Sigmoid colon (tissue), 7 donors: ENCODE results near the gene NRXN3. TPM values are rescaled to one million over a fixed set of nuclear protein-coding genes. Genes with fewer than 3 reads are reported as not detected.

Experiments
- DNase-seq: peaks from one replicate; pipeline ENCODE4 v3.0.0-alpha.2; 2019
- H3K27ac ChIP-seq, 4 donors: fragments of 200-600 bp; sonication (generic); one replicate each; pipeline ENCODE4 v1.5.1; 2016 to 2019; ENCODE audit warnings: mild to moderate bottlenecking in 1 of 4
- H3K27me3 ChIP-seq, 3 donors: fragments of 200-600 bp; sonication (generic); one replicate each; pipeline ENCODE4 v1.5.1; 2019; ENCODE audit warnings: mild to moderate bottlenecking in 1 of 3
- H3K36me3 ChIP-seq, 4 donors: fragments of 200-600 bp; sonication (generic); one replicate each; pipeline ENCODE4 v1.5.1; 2016 to 2019
- H3K4me1 ChIP-seq, 4 donors: fragments of 200-600 bp; sonication (generic); one replicate each; pipeline ENCODE4 v1.5.1; 2017 to 2019
- H3K4me3 ChIP-seq, 4 donors: fragments of 200-600 bp; sonication (generic); one replicate each; pipeline ENCODE4 v1.5.1; 2017 to 2019; ENCODE audit warnings: mild to moderate bottlenecking in 2 of 4, moderate library complexity in 1 of 4
- H3K9me3 ChIP-seq, 4 donors: fragments of 200-600 bp in 3 of 4; sonication (generic) in 3 of 4; one replicate each; pipeline versions ENCODE4 v1.5.1 to v1.6.1; 2013 to 2019
- CTCF ChIP-seq, 4 experiments: fragments of 450-650 bp in 3 of 4; fragments of 200-600 bp in 1 of 4; IDR thresholded peaks; one replicate each; pipeline ENCODE4 v1.5.1; 2016 to 2019; ENCODE audit warnings: antibody characterized with exemption in 4 of 4, mild to moderate bottlenecking in 3 of 4, moderate library complexity in 2 of 4
- EP300 ChIP-seq, 4 donors: sonication (generic); formaldehyde crosslinking; IDR thresholded peaks; one replicate each; pipeline ENCODE4 v1.6.1; 2017; ENCODE audit warnings: antibody characterized with exemption in 4 of 4
- POLR2A ChIP-seq, 2 donors: fragments of 450-650 bp; IDR thresholded peaks; one replicate each; pipeline ENCODE4 v1.6.1; 2016; ENCODE audit warnings: antibody characterized with exemption in 2 of 2, mild to moderate bottlenecking in 2 of 2, moderate library complexity in 2 of 2
- POLR2AphosphoS5 ChIP-seq, 4 donors: sonication (generic); formaldehyde crosslinking; IDR thresholded peaks; one replicate each; pipeline ENCODE4 v1.6.1; 2017; ENCODE audit warnings: antibody characterized with exemption in 4 of 4
- WGBS, 2 donors: extraction: QIAGEN DNeasy Blood & Tissue Kit; methylation state at CpG; one replicate each; pipeline ENCODE4 v1.1.7; 2013; 5-methylcytosine and 5-hydroxymethylcytosine counted together
- intact Hi-C: fragments of 100-400 bp; cut with DNase I; formaldehyde crosslinking; loops from one replicate; pipeline ENCODE4 v1.15.1; 2023
- polyA plus RNA-seq, 3 donors: library from polyadenylated mRNA; stranded (reverse); fragments of 200-250 nt; gene quantifications; one replicate each; pipeline ENCODE4 v1.2.3, GENCODE V29; 2013
- total RNA-seq, 4 donors: library from RNA; depleted of rRNA; stranded (reverse); fragments of >200 nt; gene quantifications; one replicate each; pipeline ENCODE4 v1.1.0, GENCODE V29; 2016
- donor health status: healthy with polysubstance abuse.
- donor health status: Bipolar disorder and iron deficiency.
- donor health status: healthy.

The NRXN3 gene
- total RNA-seq (10 to 100 TPM; 23.2 to 46.3 (median 42.3) TPM), polyA plus RNA-seq (1 to 10 TPM in 2 of 3 donors, under 1 TPM in 1; 0.23 to 3.6 (median 2.8) TPM)

- Histone ChIP-seq H3K27ac (no peak within 1 kb of the TSS), H3K27me3 (no peaks in the 10 kb centered on the region), H3K36me3 (no peaks in the 10 kb centered on the region), H3K4me1 (peaks cover 0 to 14% (median 4%) of the 10 kb centered on the region in 4 donors), H3K9me3 (no peaks in the 10 kb centered on the region), H3K4me3 (no peak within 1 kb of the TSS)
- intact Hi-C loops: no loop called here
- TF ChIP-seq POLR2A (IDR thresholded peaks at IDR 0.05) (no peak), EP300 (IDR thresholded peaks at IDR 0.05) (no peak), POLR2AphosphoS5 (IDR thresholded peaks at IDR 0.05) (no peak), CTCF (IDR thresholded peaks at IDR 0.05) (no peak)
- no peak for DNase-seq
- 1 to 2% methylated on average over 7 of the region's 7 CpGs for WGBS, 2 donors
Measured at GRCh38 chr14:78170203-78170602, at the start of gene NRXN3. Gene NRXN3 (plus strand): TSS chr14:78170373. CDS start chr14:78243094, 72,721 bp downstream.

- Histone ChIP-seq H3K36me3 (no peaks in the 10 kb centered on the region), H3K9me3 (no peaks in the 10 kb centered on the region), H3K4me3 (no peak overlapping the region), H3K27ac (no peak overlapping the region), H3K4me1 (no peaks in the 10 kb centered on the region), H3K27me3 (no peaks in the 10 kb centered on the region)
- 68 to 79% methylated on average over 5 of the region's 5 CpGs for WGBS, 2 donors
- TF ChIP-seq EP300 (IDR thresholded peaks at IDR 0.05) (no peak), CTCF (IDR thresholded peaks at IDR 0.05) (no peak), POLR2A (IDR thresholded peaks at IDR 0.05) (no peak), POLR2AphosphoS5 (IDR thresholded peaks at IDR 0.05) (no peak)
- DNase-seq: no peak
- intact Hi-C loops: no loop called here
Measured at GRCh38 chr14:78122436-78122835, 47.7 kb upstream of the NRXN3 start.

GRCh38 chr14:78123650-78124253, 46.4 kb upstream of the NRXN3 start:
- intact Hi-C loops: no loop called here
- TF ChIP-seq POLR2A (IDR thresholded peaks at IDR 0.05): no peak
- TF ChIP-seq EP300 (IDR thresholded peaks at IDR 0.05): no peak
- no peak for TF ChIP-seq POLR2AphosphoS5 (IDR thresholded peaks at IDR 0.05)
- TF ChIP-seq CTCF (IDR thresholded peaks at IDR 0.05): no peak
- WGBS, 2 donors: 78 to 87% methylated on average over 2 of the region's 2 CpGs

GRCh38 chr14:78127961-78128360, 42.2 kb upstream of the NRXN3 start:
- no peaks in the 10 kb centered on the region for H3K4me1 ChIP-seq
- no peaks in the 10 kb centered on the region for H3K36me3 ChIP-seq
- no peak overlapping the region for H3K4me3 ChIP-seq
- H3K27me3 ChIP-seq: no peaks in the 10 kb centered on the region
- intact Hi-C loops: no loop called here
- WGBS, 2 donors: 83 to 88% methylated on average over 9 of the region's 9 CpGs
- no peak overlapping the region for H3K27ac ChIP-seq
- DNase-seq: no peak
- TF ChIP-seq POLR2A (IDR thresholded peaks at IDR 0.05): no peak
- no peak for TF ChIP-seq POLR2AphosphoS5 (IDR thresholded peaks at IDR 0.05)
- TF ChIP-seq EP300 (IDR thresholded peaks at IDR 0.05): no peak
- TF ChIP-seq CTCF (IDR thresholded peaks at IDR 0.05): no peak
- H3K9me3 ChIP-seq: no peaks in the 10 kb centered on the region

More at GRCh38 chr14:78123650-78124253, 46.4 kb upstream of the NRXN3 start:
- H3K9me3 ChIP-seq: no peaks in the 10 kb centered on the region
- H3K36me3 ChIP-seq: no peaks in the 10 kb centered on the region
- no peaks in the 10 kb centered on the region for H3K27me3 ChIP-seq
- H3K27ac ChIP-seq: no peak overlapping the region
- no peak overlapping the region for H3K4me3 ChIP-seq
- H3K4me1 ChIP-seq: no peaks in the 10 kb centered on the region
- DNase-seq: no peak

- H3K36me3 ChIP-seq: no peaks in the 10 kb centered on the region
- intact Hi-C loops: no loop called here
- no peak overlapping the region for H3K4me3 ChIP-seq
- no peaks in the 10 kb centered on the region for H3K9me3 ChIP-seq
- 74 to 89% methylated on average over 4 of the region's 4 CpGs for WGBS, 2 donors
- no peak for DNase-seq
- H3K4me1 ChIP-seq: no peaks in the 10 kb centered on the region
- no peak for TF ChIP-seq POLR2A (IDR thresholded peaks at IDR 0.05)
- no peak for TF ChIP-seq CTCF (IDR thresholded peaks at IDR 0.05)
- no peak for TF ChIP-seq POLR2AphosphoS5 (IDR thresholded peaks at IDR 0.05)
- TF ChIP-seq EP300 (IDR thresholded peaks at IDR 0.05): no peak
- no peaks in the 10 kb centered on the region for H3K27me3 ChIP-seq
- no peak overlapping the region for H3K27ac ChIP-seq
Measured at GRCh38 chr14:78129375-78129774, 40.8 kb upstream of the NRXN3 start.
